Fibroblast of skin of left biceps (primary cell): ENCODE results near the gene MAML2.

Experiments used
- DNase-seq, 2 experiments: peaks; one replicate each; pipeline ENCODE4 v3.0.0-alpha.2; 2013; ENCODE audit warnings: low read depth in 2 of 2

Gene MAML2

GRCh38 chr11:96241331-96241841, 101.6 kb downstream of the MAML2 start:
- no peak for DNase-seq

GRCh38 chr11:96238563-96239135, 104.3 kb downstream of the MAML2 start:
- DNase-seq = no peak

DNA sequence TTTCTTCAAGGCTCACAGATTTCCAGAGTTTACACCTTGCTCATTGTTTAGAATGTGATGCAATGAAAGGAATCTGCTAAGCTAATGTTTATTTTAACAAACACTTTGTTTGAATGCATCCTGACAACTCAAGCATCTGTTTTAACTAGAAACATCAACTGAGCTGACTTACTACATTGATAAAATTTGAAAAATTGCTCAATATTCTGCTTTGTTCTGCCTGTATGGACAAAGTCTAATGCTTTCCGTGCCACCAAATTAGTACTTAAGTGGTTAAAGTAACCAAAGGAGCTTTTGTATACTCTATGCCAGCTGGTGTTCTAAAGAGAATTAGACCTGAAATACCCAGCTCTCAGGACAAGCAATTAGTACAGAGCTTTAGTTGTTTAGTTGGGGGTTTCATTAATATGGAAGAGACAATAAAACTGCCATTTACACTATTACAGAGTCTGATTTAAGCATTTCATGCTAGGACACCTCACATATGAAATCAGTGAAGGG, 105.2 kb downstream of the MAML2 start:
- no peak for DNase-seq

DNA sequence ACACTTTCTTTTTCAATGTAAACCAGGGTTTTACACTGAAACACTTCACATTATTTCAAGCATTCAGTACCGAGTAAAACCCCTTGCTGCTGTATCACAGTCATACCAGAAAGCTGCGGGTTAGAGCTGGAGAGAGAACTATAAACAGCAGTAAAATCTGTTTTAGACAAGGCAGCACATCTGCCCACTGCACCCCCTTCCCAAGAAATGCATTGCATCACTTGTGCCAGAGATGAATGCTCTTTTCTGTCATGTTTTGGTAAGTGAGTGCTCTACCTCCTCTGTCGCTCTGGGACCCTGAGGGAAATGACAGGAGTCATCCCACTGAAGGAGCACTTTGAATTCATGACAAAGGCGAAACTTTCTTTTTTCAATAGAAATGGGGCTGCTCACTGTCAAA, 107.2 kb downstream of the MAML2 start:
- no peak for DNase-seq

DNA sequence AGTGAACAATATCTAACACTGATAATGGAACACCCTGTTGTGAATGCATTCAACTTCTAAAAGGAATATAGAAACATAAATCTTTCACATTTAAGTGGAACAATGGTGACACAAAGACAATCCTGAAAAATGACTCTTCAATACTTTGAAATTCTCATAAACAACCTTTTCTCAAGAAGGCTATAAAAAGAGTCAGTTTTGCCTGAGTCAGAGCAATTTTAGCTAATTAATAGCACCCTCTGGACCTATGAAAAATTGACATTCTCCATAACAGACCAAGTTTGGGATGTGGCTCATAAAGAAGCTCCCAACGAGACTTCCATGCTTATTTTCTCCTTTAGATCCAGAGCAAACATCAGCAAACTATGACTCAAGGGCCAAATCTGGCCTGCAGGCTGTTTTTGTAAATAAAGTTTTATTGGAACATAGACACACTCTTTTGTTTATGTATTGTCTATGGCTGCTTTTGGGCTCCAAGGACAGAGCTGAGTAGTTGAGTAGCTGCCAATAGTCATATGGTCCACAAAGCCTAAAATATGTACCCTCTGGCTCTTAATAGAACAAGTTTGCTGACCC, 108.0 kb downstream of the MAML2 start:
- no peak for DNase-seq

DNA sequence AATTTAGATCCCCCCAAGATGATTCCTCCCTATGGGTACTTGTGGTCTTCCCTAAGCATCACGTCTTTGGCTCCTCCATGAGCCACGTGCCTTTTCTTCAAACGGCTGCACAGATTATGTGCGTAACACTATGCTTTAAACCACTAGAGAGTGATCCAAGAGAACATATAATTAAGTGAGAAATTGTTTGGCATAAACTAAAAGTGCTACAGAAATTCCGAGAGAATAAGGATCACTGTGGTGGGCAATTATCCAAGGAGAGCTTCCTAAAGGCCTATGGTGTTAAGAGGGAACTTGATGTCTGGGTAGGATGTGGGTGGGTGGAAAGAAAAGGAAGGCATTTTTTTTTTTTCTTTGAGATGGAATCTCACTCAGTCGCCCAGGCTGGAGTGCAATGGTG, 110.9 kb downstream of the MAML2 start:
- no peak for DNase-seq

- DNase-seq = no peak
These were observed 112.3 kb downstream of the MAML2 start for GRCh38 chr11:96230686-96231085.

GRCh38 chr11:96229354-96229977, 113.5 kb downstream of the MAML2 start:
- no peak for DNase-seq

GRCh38 chr11:96228910-96229309, 114.1 kb downstream of the MAML2 start:
- no peak for DNase-seq

DNA sequence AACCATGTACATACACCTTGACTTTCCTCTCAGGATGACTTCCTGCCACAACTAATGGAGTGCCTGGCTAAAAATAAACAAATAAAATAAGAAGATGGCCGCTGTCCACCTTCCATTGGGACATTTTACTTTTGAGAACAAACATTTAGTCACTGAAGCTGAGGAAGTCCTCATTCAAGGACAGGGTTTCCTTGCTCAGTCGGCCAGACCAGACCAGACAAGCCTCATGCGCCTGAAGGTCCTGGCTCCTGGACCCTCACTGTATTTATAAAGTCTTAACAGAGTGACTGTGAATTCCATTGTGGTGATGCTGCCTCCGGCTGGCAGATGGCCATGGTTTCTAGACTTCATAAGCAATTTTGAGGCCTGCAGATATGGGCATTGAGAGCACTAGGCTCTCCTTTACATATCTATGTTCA, 114.5 kb downstream of the MAML2 start:
- DNase-seq = peak; percentile 77 to 85

- no peak for DNase-seq
These were observed 115.8 kb downstream of the MAML2 start for GRCh38 chr11:96227244-96227643.

DNA sequence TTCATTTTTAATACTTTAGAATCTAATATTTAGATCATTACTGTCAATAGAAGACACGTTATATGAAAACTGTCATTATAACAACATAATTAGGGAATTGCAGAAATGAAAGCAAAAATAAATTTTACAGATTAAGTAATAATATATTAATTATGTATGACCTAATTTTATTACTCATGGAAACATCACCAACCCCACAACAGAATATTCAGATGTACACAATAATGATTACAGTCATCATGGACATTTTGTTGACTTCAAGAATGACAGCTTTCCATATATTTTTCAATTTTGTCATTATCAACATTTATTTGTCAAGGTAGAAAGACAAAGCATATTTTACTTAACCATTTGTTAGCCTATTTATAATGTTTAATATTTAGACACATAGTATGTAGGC, 119.9 kb downstream of the MAML2 start:
- no peak for DNase-seq

DNA sequence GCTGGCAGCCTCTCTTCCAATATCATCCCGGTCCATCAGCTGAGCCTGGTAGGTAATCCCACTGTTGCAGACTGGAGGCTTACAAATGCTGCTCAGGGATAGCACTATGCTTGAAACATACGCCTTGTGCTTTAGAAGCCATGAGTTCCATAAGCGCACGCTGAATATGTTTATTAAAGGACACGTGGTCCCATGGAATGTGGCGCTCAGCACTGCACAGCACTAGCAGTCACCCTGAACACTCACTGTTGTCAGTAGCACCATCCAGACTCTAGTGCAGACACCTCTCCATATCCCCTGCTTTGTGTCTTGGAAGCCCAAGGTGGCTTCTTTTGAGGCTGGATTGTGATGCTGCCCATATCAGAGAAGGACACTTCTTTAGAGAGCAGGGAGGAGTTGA, 120.9 kb downstream of the MAML2 start:
- DNase-seq = no peak

DNA sequence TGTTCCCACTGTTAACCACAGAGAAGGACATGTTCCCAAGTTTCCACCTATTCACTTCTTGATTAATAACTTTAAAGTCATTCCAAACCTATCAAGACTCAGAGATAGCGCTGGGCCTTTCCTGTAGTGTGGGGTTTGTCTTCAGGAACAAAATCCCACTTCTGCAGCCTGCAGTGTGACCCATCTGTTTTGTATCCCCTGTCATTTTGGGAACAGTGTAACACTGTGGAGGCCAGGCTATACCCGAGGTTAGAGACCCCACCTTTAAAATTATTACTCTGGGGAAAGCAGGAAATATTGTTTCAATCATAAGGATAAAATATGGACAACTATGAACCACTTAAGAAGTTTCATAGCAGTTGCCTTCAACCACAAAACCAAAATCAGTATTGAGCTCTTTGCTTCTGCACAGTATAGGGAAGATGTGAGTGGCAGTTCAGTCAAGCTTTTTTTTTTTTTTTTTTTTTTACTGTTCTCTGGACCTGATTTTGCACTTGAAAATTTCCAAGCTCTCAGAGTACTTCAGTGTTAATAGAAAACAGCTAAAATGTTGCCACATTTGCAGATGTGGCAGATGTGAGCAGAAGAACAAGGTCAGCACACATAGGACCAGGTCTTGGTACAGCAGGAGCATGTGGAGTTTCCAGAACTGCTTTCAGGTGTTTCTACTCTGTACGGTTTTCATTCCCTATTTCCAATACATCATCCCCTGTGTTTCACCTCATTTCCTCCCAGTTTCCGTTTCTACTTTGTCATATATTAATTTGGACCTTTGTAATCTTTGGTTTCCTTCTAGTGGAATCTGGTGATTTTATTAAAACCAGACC, 121.5 kb downstream of the MAML2 start:
- DNase-seq = no peak

GRCh38 chr11:96219981-96220623, 122.9 kb downstream of the MAML2 start:
- DNase-seq = no peak

- DNase-seq = no peak
These were observed 124.1 kb downstream of the MAML2 start for GRCh38 chr11:96218901-96219300.

DNA sequence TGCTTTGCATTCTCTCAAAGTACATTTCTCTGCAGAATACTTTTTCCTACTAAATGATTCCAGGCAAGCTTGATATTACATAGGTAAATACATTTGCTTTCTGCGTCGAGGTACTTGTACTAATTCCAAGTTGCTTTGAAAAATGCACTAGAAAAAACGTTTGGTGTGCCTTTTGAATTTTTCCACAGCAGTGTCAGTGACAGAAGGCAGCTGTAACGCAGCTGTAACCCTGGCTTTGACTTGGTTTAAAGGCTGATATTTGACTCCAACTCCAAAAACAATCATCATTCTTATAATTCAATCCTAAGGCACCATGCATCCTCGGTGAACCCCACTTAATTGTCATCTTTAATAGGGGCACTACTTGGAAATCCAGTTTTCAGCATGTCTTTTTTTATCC, 125.0 kb downstream of the MAML2 start:
- no peak for DNase-seq

DNA sequence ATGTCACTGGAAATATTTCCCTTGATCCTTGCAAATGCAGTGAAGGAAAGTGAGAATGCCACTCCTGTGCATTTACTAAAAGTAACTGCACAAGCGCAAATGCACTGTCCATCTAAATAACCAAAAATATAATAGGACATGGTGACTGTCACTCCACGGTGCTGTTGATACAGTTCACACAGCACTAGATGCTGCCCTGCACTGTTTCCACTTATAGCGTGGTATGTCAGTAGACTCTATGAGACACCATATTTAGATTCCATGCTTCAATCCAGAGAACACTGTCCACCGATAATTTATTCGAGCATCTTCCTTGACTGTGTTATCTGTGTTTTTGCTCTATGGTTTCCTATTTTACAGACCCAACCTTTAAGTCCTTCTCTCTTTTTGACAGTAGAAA, 125.8 kb downstream of the MAML2 start:
- no peak for DNase-seq

GRCh38 chr11:96215826-96216225, 127.2 kb downstream of the MAML2 start:
- no peak for DNase-seq

DNA sequence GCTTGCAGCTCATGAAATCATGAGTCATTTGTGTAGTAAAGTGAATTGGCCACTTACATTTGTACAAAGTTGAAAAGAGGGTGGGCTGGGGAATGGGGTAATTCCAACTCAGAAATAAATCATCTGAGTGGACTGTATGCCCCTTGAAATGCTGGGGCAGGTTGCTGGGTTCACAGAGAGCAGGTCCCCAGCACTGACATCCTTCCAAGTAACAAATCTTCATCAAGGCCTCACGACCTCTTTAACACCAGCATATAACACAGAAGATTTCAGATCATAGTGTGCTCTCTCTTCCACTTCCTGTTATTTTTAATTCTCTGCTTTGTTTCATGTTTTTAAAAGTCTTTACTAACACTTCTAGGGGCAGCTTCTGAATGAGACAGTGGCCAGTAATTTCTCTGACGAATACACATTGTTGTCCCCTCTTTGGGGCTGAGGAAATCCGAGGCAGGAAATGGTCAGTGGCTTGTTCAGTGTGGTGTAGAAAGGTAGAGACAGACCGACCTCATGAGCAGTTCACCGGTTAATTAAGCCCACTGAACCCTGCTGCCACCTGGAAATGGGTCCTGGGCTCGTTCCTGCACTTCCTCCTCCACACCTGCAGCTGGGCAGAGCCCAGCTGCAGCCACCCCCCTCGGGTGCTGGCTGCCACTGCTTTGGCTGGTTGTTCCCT, 127.7 kb downstream of the MAML2 start:
- DNase-seq = no peak

DNA sequence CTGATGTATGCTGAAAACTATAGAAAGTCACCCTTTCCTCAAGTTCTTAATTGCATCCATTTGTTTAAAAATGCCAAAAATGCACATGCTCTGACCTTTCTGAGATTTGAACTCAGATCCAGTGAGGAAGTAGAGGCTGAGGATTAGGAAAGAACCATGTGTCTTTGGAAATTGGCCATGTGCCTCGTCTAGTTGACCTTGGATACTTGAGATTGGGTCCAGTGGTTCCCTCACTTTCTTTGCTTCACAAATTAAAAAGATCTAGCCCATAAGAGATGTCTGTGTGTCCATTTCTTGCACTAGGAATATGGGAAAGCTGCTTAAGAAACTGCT, 128.3 kb downstream of the MAML2 start:
- DNase-seq = no peak
